Activated CD4-positive, alpha-beta T cell treated with anti-CD3 and anti-CD28 coated beads, Interleukin-2, amount 50 U/mL, for 16 hours (primary cell): ENCODE data around the gene HSBP1L1.

ENCODE experiments used
- DNase-seq: peaks from one replicate; pipeline ENCODE4 v3.0.0-alpha.2; 2020

Gene HSBP1L1

GRCh38 chr18:79945118-79946042 lies 19.1 kb upstream of the HSBP1L1 start:
- DNase-seq, result no peak

GRCh38 chr18:79947054-79947755 lies 17.2 kb upstream of the HSBP1L1 start:
- DNase-seq, result no peak

GRCh38 chr18:79947881-79948610 lies 16.4 kb upstream of the HSBP1L1 start:
- DNase-seq, result no peak

GRCh38 chr18:79948719-79949411 lies 15.6 kb upstream of the HSBP1L1 start:
- DNase-seq, result no peak

- no peak for DNase-seq
Measured at GRCh38 chr18:79949697-79950487, 14.6 kb upstream of the HSBP1L1 start.

GRCh38 chr18:79950515-79951341 lies 13.7 kb upstream of the HSBP1L1 start:
- no peak for DNase-seq

GRCh38 chr18:79951545-79952455 lies 12.6 kb upstream of the HSBP1L1 start, which contains the start of gene SLC66A2:
Gene SLC66A2 (minus strand): TSS chr18:79951653. CDS start chr18:79950926, 727 bp downstream.
- peak; percentile 92 for DNase-seq

- DNase-seq, result no peak
Measured at GRCh38 chr18:79952456-79952995, 11.9 kb upstream of the HSBP1L1 start.

GRCh38 chr18:79952996-79953559 lies 11.4 kb upstream of the HSBP1L1 start:
- no peak for DNase-seq

- DNase-seq, result no peak
Measured at GRCh38 chr18:79953971-79954651, 10.3 kb upstream of the HSBP1L1 start.

- no peak for DNase-seq
Measured at GRCh38 chr18:79954791-79955190, 9.7 kb upstream of the HSBP1L1 start.

GRCh38 chr18:79955302-79956075 lies 9.0 kb upstream of the HSBP1L1 start:
- peak; percentile 37 for DNase-seq

- DNase-seq, result no peak
Measured at GRCh38 chr18:79956276-79956675, 8.2 kb upstream of the HSBP1L1 start.

GRCh38 chr18:79958981-79959380 lies 5.5 kb upstream of the HSBP1L1 start:
- DNase-seq, result no peak

GRCh38 chr18:79960161-79960801 lies 4.2 kb upstream of the HSBP1L1 start:
- DNase-seq, result peak; percentile 45

GRCh38 chr18:79960921-79961526 lies 3.4 kb upstream of the HSBP1L1 start:
- no peak for DNase-seq
